ENCODE measurements around the gene AKAP12.

- no peak for TF ChIP-seq CTCF (IDR thresholded peaks at IDR 0.05)
- TF ChIP-seq POLR2A (IDR thresholded peaks at IDR 0.05): no peak
- no peak for TF ChIP-seq POLR2AphosphoS5 (IDR thresholded peaks at IDR 0.05)
These were observed 13.8 kb upstream of the AKAP12 start for GRCh38 chr6:151225919-151226318.
